HEK293 (cell line): ENCODE measurements around the gene ULBP2.
"Not testable (repeated sequence)": the region's sequence is repeated elsewhere in the genome, so short reads cannot be mapped to it uniquely, and the experiment has no call there.

ENCODE experiments used
- CTCF ChIP-seq: fragments of 450-650 bp; formaldehyde crosslinking; IDR thresholded peaks from 2 replicates; pipeline ENCODE4 v1.5.1; 2016; ENCODE audit warnings: missing biosample characterization, missing genetic modification characterization
- INSM2 ChIP-seq: fragments of 450-650 bp; formaldehyde crosslinking; IDR thresholded peaks from 2 replicates; pipeline ENCODE4 v1.5.1; 2016; ENCODE audit warnings: missing biosample characterization, missing genetic modification characterization
- PRDM1 ChIP-seq: fragments of 450-650 bp; formaldehyde crosslinking; IDR thresholded peaks from 2 replicates; pipeline ENCODE4; 2016; ENCODE audit warnings: missing biosample characterization, missing genetic modification characterization
- ZFP3 ChIP-seq: fragments of 450-650 bp; formaldehyde crosslinking; IDR thresholded peaks from 2 replicates; pipeline ENCODE4 v1.5.1; 2016; ENCODE audit warnings: low read depth, missing biosample characterization, missing genetic modification characterization
- ZNF211 ChIP-seq: fragments of 450-650 bp; formaldehyde crosslinking; IDR thresholded peaks from 2 replicates; pipeline ENCODE4 v1.5.1; 2016; ENCODE audit warnings: low read depth, missing biosample characterization, missing genetic modification characterization
- ZNF362 ChIP-seq: fragments of 450-650 bp; formaldehyde crosslinking; IDR thresholded peaks from 2 replicates; pipeline ENCODE4 v1.5.1; 2016; ENCODE audit warnings: missing biosample characterization, missing genetic modification characterization
- ZNF394 ChIP-seq: fragments of 450-650 bp; formaldehyde crosslinking; IDR thresholded peaks from 2 replicates; pipeline ENCODE4 v1.5.1; 2016; ENCODE audit warnings: missing biosample characterization, missing genetic modification characterization, mild to moderate bottlenecking, moderate library complexity, borderline replicate concordance
- ZNF488 ChIP-seq: fragments of 450-650 bp; formaldehyde crosslinking; IDR thresholded peaks from 2 replicates; pipeline ENCODE4 v1.5.1; 2016; ENCODE audit warnings: missing biosample characterization, missing genetic modification characterization
- ZNF521 ChIP-seq: fragments of 450-650 bp; formaldehyde crosslinking; IDR thresholded peaks from 2 replicates; pipeline ENCODE4 v1.5.1; 2017; ENCODE audit warnings: missing biosample characterization, mild to moderate bottlenecking, missing genetic modification characterization

- TF ChIP-seq ZNF394 (tag by site-specific recombination); ZFP3 (tag by site-specific recombination); CTCF; INSM2 (tag by site-specific recombination); ZNF211 (tag by site-specific recombination); ZNF521 (tag by site-specific recombination); ZNF362 (tag by site-specific recombination); PRDM1 (tag by site-specific recombination); ZNF488 (tag by site-specific recombination): not testable (repeated sequence)
Observed at GRCh38 chr6:149991472-149991795, 49.6 kb downstream of the ULBP2 start.
